Measurements from ENCODE around the gene METTL25.

- no peak for TF ChIP-seq TAF1 (IDR thresholded peaks at IDR 0.05; ENCODE audit: low read depth)
- no peak for TF ChIP-seq CTCF (IDR thresholded peaks at IDR 0.05; ENCODE audit: poor library complexity, severe bottlenecking)
- no peak for TF ChIP-seq EZH2 (IDR thresholded peaks at IDR 0.05; ENCODE audit: borderline replicate concordance, insufficient read depth, low read length, poor library complexity, severe bottlenecking)
- TF ChIP-seq POLR2AphosphoS5 (IDR thresholded peaks at IDR 0.05) = no peak
Observed at GRCh38 chr12:82327861-82328260, 30.5 kb upstream of the METTL25 start.

Measured in neural cell (in vitro differentiated cells).